GM10248 (cell line): ENCODE results near the gene ANKS1A.
"Not testable (repeated sequence)": the region's sequence is repeated elsewhere in the genome, so short reads cannot be mapped to it uniquely, and the experiment has no call there.

Source experiments
- CTCF ChIA-PET: fragments of 300-600 bp; sonication (Branson Sonifier 250); formaldehyde crosslinking; extraction: SDS; loops from one replicate; lab custom pipeline; 2021; ENCODE audit warnings: antibody characterized with exemption; lab: Yijun Ruan, JAX
- POLR2A ChIA-PET: fragments of 350-650 bp; sonication (Branson Sonifier 250); formaldehyde crosslinking; extraction: SDS; loops from one replicate; lab custom pipeline; 2020; ENCODE audit warnings: antibody characterized with exemption; lab: Yijun Ruan, JAX
- DNase-seq: peaks from one replicate; pipeline ENCODE4 v3.0.0; 2012; ENCODE audit errors: extremely low spot score
- CTCF ChIP-seq: IDR thresholded peaks from 2 replicates; pipeline ENCODE4 v1.5.1; 2012; ENCODE audit warnings: mild to moderate bottlenecking, low read depth; ENCODE audit errors: extremely low read depth, missing control alignments, control extremely low read depth

ANKS1A gene

GRCh38 chr6:34871853-34872252 is 17.2 kb upstream of the ANKS1A start:
- DNase-seq: no peak
- TF ChIP-seq CTCF: no peak
- POLR2A ChIA-PET: interaction anchor here (0.7 kb wide), 1 partner anchor 30 kb away, joined by 3 read pairs; no protein-coding TSS in a partner anchor
- CTCF ChIA-PET: interaction anchor here (2.6 kb wide), 1 partner anchor 16 kb away, joined by 9 read pairs; the partner anchor contains the start of gene TAF11

- DNase-seq: no peak
- CTCF ChIA-PET: interaction anchor here (0.9 to 2.6 kb wide), 4 partner anchors 15 to 61 kb away, joined by 3 to 9 read pairs (median 3); partner anchors contain the start of gene TAF11
- POLR2A ChIA-PET: no interaction called here
- TF ChIP-seq CTCF: no peak
Measured at GRCh38 chr6:34872332-34872731, 16.7 kb upstream of the ANKS1A start.

GRCh38 chr6:34875292-34876213 is 13.5 kb upstream of the ANKS1A start:
- CTCF ChIA-PET: interaction anchor here (1.5 kb wide), 1 partner anchor 12 kb away, joined by 4 read pairs; no protein-coding TSS in a partner anchor
- no peak for DNase-seq
- POLR2A ChIA-PET: no interaction called here
- TF ChIP-seq CTCF: no peak

- CTCF ChIA-PET: no interaction called here
- no peak for DNase-seq
- POLR2A ChIA-PET: interaction anchor here (0.6 kb wide), 1 partner anchor 1243 kb away, joined by 4 read pairs; no protein-coding TSS in a partner anchor
- TF ChIP-seq CTCF: no peak
Measured at GRCh38 chr6:34876472-34876871, 12.6 kb upstream of the ANKS1A start.

GRCh38 chr6:34877259-34877658 is 11.8 kb upstream of the ANKS1A start:
- CTCF ChIA-PET: no interaction called here
- POLR2A ChIA-PET: interaction anchor here (0.6 kb wide), 1 partner anchor 1244 kb away, joined by 4 read pairs; no protein-coding TSS in a partner anchor
- TF ChIP-seq CTCF: no peak
- DNase-seq: no peak

- CTCF ChIA-PET: no interaction called here
- POLR2A ChIA-PET: no interaction called here
- TF ChIP-seq CTCF: no peak
- DNase-seq: no peak
Measured at GRCh38 chr6:34877869-34878485, 11.1 kb upstream of the ANKS1A start.

GRCh38 chr6:34884073-34884472 is 5.0 kb upstream of the ANKS1A start:
- DNase-seq, POLR2A ChIA-PET, CTCF ChIA-PET: not testable (repeated sequence)
